Measurements from ENCODE around the gene CTU1.

- TF ChIP-seq CTCF (IDR thresholded peaks at IDR 0.05) (no peak), POLR2AphosphoS5 (IDR thresholded peaks at IDR 0.05; ENCODE audit: low read depth, low read length) (no peak)
- TF ChIP-seq, protein P1, sequence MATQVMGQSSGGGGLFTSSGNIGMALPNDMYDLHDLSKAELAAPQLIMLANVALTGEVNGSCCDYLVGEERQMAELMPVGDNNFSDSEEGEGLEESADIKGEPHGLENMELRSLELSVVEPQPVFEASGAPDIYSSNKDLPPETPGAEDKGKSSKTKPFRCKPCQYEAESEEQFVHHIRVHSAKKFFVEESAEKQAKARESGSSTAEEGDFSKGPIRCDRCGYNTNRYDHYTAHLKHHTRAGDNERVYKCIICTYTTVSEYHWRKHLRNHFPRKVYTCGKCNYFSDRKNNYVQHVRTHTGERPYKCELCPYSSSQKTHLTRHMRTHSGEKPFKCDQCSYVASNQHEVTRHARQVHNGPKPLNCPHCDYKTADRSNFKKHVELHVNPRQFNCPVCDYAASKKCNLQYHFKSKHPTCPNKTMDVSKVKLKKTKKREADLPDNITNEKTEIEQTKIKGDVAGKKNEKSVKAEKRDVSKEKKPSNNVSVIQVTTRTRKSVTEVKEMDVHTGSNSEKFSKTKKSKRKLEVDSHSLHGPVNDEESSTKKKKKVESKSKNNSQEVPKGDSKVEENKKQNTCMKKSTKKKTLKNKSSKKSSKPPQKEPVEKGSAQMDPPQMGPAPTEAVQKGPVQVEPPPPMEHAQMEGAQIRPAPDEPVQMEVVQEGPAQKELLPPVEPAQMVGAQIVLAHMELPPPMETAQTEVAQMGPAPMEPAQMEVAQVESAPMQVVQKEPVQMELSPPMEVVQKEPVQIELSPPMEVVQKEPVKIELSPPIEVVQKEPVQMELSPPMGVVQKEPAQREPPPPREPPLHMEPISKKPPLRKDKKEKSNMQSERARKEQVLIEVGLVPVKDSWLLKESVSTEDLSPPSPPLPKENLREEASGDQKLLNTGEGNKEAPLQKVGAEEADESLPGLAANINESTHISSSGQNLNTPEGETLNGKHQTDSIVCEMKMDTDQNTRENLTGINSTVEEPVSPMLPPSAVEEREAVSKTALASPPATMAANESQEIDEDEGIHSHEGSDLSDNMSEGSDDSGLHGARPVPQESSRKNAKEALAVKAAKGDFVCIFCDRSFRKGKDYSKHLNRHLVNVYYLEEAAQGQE (IDR thresholded peaks at IDR 0.05; ENCODE audit: insufficient read depth in 1 of 2, low read depth in 2 of 2, low read length in 1 of 2), result no peak
Observed at GRCh38 chr19:51123802-51124201, 15.6 kb upstream of the CTU1 start.

Data from Panc1 (cell line).